IPS-15b (cell line): Measurements from ENCODE around the gene ALS2.
"Not testable (repeated sequence)": the region's sequence is repeated elsewhere in the genome, so short reads cannot be mapped to it uniquely, and the experiment has no call there.

Source experiments
- H3K27me3 ChIP-seq: one replicate; pipeline ENCODE4 v1.6.1; 2013; ENCODE audit warnings: low read length; ENCODE audit not compliant: control insufficient read depth, insufficient read depth
- H3K36me3 ChIP-seq: one replicate; pipeline ENCODE4 v1.6.1; 2013; ENCODE audit warnings: low read length; ENCODE audit not compliant: control insufficient read depth, insufficient read depth
- H3K4me1 ChIP-seq: one replicate; pipeline ENCODE4 v1.6.1; 2013; ENCODE audit warnings: mild to moderate bottlenecking, low read length; ENCODE audit not compliant: control insufficient read depth, insufficient read depth
- H3K4me3 ChIP-seq: one replicate; pipeline ENCODE4 v1.5.1; 2013; ENCODE audit warnings: low read depth, low read length
- H3K9ac ChIP-seq: one replicate; pipeline ENCODE4 v1.6.1; 2013; ENCODE audit warnings: low read depth, mild to moderate bottlenecking, low read length
- H3K9me3 ChIP-seq: one replicate; pipeline ENCODE4 v1.6.1; 2013; ENCODE audit warnings: mild to moderate bottlenecking, low read length; ENCODE audit not compliant: control insufficient read depth, insufficient read depth

Gene ALS2

DNA sequence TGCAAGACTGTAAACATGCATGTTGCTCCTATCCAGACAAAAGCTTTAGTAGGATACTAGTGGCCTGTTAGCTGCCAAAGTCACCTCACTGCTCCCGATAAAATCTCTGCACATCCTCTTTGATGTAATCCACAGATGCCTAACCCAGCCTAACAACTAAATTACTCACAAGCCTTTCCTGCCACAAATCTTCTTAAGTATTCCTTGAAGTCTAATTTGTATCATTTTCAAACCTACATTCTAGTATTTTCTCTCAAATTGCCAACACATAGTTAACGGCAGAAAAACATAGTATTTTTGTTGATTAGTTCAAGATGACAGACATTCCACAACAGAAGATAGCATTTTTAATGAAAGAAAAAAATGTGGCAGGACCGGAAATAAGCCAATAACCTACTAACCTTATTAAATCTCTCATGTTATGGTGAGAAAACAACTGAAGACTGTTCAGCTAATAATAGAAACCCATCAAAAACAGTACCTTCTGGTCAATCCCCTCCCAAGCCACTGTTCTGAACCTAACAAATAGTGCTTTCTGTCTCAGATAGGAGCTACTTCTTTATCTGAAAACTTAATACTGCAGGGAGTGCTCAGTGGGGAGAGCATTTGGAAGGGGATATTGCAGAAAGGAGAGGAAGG, 82.0 kb downstream of the ALS2 start, which contains the start of gene MPP4:
TSS of gene MPP4 (minus strand) at position 57 of the 639 bp plus-strand sequence. CDS start 4,690 bp downstream, outside the sequence.
- H3K36me3 ChIP-seq: peaks cover 2% of the 10 kb centered on the region

GRCh38 chr2:201697899-201698298, 82.8 kb downstream of the ALS2 start:
- H3K27me3 ChIP-seq: no peaks in the 10 kb centered on the region
- H3K36me3 ChIP-seq: peaks cover 2% of the 10 kb centered on the region
- H3K9ac ChIP-seq: no peak overlapping the region
- H3K4me1 ChIP-seq: peaks cover 33% of the 10 kb centered on the region
- H3K4me3 ChIP-seq: no peak overlapping the region
- no peaks in the 10 kb centered on the region for H3K9me3 ChIP-seq

More for the DNA sequence above, 82.0 kb downstream of the ALS2 start, which contains the start of gene MPP4:
- Histone ChIP-seq H3K4me1 (peaks cover 33% of the 10 kb centered on the region), H3K27me3 (no peaks in the 10 kb centered on the region), H3K4me3 (no peak within 1 kb of the TSS), H3K9ac (no peak within 1 kb of the TSS), H3K9me3 (no peaks in the 10 kb centered on the region)

- Histone ChIP-seq H3K4me3 (no peak overlapping the region), H3K9ac (no peak overlapping the region), H3K27me3 (no peaks in the 10 kb centered on the region), H3K9me3 (no peaks in the 10 kb centered on the region), H3K36me3 (peaks cover 2% of the 10 kb centered on the region), H3K4me1 (peaks cover 29% of the 10 kb centered on the region)
Measured at GRCh38 chr2:201696151-201696659, 84.5 kb downstream of the ALS2 start.

DNA sequence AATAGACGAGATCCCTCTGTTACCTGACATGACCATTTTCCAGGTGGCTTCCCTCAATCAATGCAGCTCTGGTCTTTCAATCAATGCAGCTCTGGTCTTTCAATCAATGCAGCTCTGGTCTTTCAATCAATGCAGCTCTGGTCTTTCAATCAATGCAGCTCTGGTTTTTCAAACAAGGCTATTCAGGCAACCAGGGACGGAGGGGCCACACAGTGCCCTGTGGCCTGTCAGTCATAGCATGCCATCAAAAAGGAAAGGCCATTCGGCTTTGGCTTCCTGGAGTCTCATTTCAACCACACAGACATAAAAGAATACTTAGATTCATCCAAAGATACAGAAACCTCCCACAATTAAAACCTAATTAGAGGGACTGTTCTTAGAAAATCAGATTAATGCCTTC, 95.6 kb downstream of the ALS2 start:
- H3K4me3 ChIP-seq: no peak overlapping the region
- no peaks in the 10 kb centered on the region for H3K36me3 ChIP-seq
- no peaks in the 10 kb centered on the region for H3K4me1 ChIP-seq
- no peaks in the 10 kb centered on the region for H3K9me3 ChIP-seq
- no peaks in the 10 kb centered on the region for H3K27me3 ChIP-seq
- H3K9ac ChIP-seq: no peak overlapping the region

DNA sequence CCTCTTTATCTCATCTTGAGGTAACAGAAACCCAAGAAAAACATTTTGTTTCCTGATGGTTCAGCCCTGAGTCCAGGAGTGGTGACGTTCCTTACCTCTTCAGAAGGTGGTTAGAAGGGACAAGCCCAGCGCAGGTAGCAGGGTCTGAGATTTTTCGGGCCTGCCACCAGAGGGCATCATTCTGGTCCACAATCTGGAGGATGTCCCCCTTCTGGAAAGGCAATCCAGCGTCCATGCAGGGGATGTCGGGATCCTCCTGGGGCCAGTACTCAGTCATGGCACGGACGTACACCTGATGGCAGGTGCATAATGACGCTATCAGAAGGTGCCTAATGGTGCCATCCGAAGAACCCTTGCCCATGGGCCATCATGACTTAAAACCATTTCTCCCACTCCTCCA, 100.0 kb downstream of the ALS2 start:
- Histone ChIP-seq H3K9me3 (no peaks in the 10 kb centered on the region), H3K4me3 (no peak overlapping the region), H3K4me1 (no peaks in the 10 kb centered on the region), H3K9ac (no peak overlapping the region), H3K27me3 (no peaks in the 10 kb centered on the region), H3K36me3 (no peaks in the 10 kb centered on the region)

DNA sequence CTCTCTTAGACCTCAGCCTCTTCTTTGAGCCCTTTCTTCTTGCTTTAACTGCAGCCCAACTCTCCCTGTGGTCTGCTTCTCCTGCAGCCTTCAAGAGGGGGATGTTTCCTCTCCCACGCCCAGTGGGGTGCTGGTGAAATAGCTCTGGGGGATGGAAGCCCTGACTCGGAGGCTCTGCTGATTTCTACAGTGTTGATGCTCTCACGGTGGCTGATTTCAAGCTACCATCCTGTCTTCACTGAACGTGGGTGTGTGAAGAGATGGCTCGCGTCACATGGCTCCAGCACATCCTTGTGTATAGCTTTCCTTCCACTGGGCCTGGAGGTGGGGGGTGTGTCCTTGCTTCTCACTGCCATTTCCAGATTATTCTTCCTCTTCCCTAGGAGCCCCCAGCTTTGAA, 102.3 kb downstream of the ALS2 start:
- Histone ChIP-seq H3K4me3 (no peak overlapping the region), H3K27me3 (no peaks in the 10 kb centered on the region), H3K9me3 (no peaks in the 10 kb centered on the region), H3K36me3 (no peaks in the 10 kb centered on the region), H3K9ac (no peak overlapping the region), H3K4me1 (peaks cover 4% of the 10 kb centered on the region)

DNA sequence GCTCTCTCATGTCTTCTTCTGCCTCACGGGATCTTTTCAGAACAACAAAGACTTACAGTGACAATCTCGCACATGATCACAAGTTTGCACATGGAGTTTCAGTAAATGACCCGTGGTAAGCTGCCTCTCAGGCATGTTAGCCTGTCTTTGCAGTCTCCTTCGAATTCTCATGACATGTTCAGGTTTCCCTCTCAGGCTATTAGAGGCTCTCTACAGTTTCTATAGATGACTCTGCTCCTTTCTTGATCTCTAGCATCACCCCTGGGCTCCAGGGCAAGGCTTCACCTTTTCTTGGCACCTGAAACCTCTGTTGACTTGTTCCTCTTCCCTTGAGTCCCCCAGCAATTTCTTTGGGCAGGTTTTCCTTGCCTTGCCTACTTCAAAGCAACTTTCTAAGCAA, 105.3 kb downstream of the ALS2 start:
- H3K4me1 ChIP-seq: peaks cover 4% of the 10 kb centered on the region
- no peak overlapping the region for H3K9ac ChIP-seq
- H3K9me3 ChIP-seq: no peaks in the 10 kb centered on the region
- H3K36me3 ChIP-seq: no peaks in the 10 kb centered on the region
- no peaks in the 10 kb centered on the region for H3K27me3 ChIP-seq
- no peak overlapping the region for H3K4me3 ChIP-seq

- H3K9me3 ChIP-seq: no peaks in the 10 kb centered on the region
- no peaks in the 10 kb centered on the region for H3K36me3 ChIP-seq
- peaks cover 4% of the 10 kb centered on the region for H3K4me1 ChIP-seq
- H3K4me3 ChIP-seq: no peak overlapping the region
- no peak overlapping the region for H3K9ac ChIP-seq
- no peaks in the 10 kb centered on the region for H3K27me3 ChIP-seq
Measured at GRCh38 chr2:201674794-201675193, 105.9 kb downstream of the ALS2 start.

DNA sequence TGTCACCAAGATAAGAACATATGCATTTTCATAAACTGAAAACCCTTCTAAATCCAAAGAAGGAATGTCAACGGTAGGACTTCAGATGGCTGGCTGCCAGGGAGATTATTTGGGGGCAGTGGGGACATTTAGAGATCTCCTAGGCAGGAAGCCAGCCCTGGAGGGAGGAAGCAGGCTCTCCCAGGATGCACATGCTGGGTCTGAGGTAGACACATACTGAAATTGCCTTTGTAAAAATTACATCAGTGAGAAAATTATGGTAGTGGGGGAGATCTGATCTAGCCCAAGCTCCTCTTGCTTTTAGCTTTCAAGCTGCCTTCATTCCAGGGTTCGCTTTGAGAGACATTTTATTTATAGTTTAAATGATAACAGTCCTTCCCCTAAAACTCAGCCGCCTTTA, 106.4 kb downstream of the ALS2 start:
- Histone ChIP-seq H3K9ac (no peak overlapping the region), H3K27me3 (no peaks in the 10 kb centered on the region), H3K4me3 (no peak overlapping the region), H3K36me3 (no peaks in the 10 kb centered on the region), H3K4me1 (peaks cover 4% of the 10 kb centered on the region), H3K9me3 (no peaks in the 10 kb centered on the region)

GRCh38 chr2:201673546-201673945, 107.2 kb downstream of the ALS2 start:
- H3K9me3 ChIP-seq: no peaks in the 10 kb centered on the region
- no peak overlapping the region for H3K9ac ChIP-seq
- no peaks in the 10 kb centered on the region for H3K36me3 ChIP-seq
- H3K27me3 ChIP-seq: no peaks in the 10 kb centered on the region
- H3K4me1 ChIP-seq: peaks cover 4% of the 10 kb centered on the region
- no peak overlapping the region for H3K4me3 ChIP-seq

GRCh38 chr2:201671205-201671604, 109.5 kb downstream of the ALS2 start:
- H3K9ac ChIP-seq, H3K27me3 ChIP-seq, H3K36me3 ChIP-seq, H3K9me3 ChIP-seq, H3K4me3 ChIP-seq, H3K4me1 ChIP-seq: not testable (repeated sequence)

- Histone ChIP-seq H3K9ac (no peak overlapping the region), H3K4me1 (no peaks in the 10 kb centered on the region), H3K9me3 (no peaks in the 10 kb centered on the region), H3K27me3 (no peaks in the 10 kb centered on the region), H3K4me3 (no peak overlapping the region), H3K36me3 (no peaks in the 10 kb centered on the region)
Measured at GRCh38 chr2:201669865-201670264, 110.9 kb downstream of the ALS2 start.
